ENCODE results near the gene CEP104. TPM values are rescaled to one million over a fixed set of nuclear protein-coding genes. Genes with fewer than 3 reads are reported as not detected.
A peak's percentile ranks its signal among the peaks of the same experiment; 100 is the strongest.

Gene CEP104
- total RNA-seq: 10 to 100 TPM; 26.4 to 49.4 (median 42.0) TPM
- 1 to 10 TPM; 4.5 to 8.4 (median 5.3) TPM for polyA plus RNA-seq
- long read RNA-seq, donor 1, full-length matches to known transcripts: 2 of 2 reads
- long read RNA-seq, donor 1, partial matches to known transcripts: 0 of 2 reads
- long read RNA-seq, donor 1, other reads (novel, unspliced or antisense): 0 of 2 reads
- long read RNA-seq, donor 2: 0 reads

GRCh38 chr1:3856923-3857790 lies at the start of gene CEP104, which contains the start of gene DFFB:
TSS of gene CEP104 (minus strand) at chr1:3857211. CDS start at chr1:3852407, 4,804 bp downstream.
TSS of gene DFFB (plus strand) at chr1:3857476. CDS start at chr1:3857604, 128 bp downstream.
- peak; percentile 89 to 95 (median 93) for TF ChIP-seq POLR2AphosphoS5 (IDR thresholded peaks at IDR 0.05)
- TF ChIP-seq POLR2A (IDR thresholded peaks at IDR 0.05): peak in 1 of 3 donors; percentile 20
- peak in 10 of 11 experiments; percentile 18 to 76 (median 61) for TF ChIP-seq CTCF (IDR thresholded peaks at IDR 0.05 in 8 of 11, conservative IDR thresholded peaks at IDR 0.05 in 3 of 11)
- peak within 1 kb of the TSS; percentile 68 to 98 (median 86) for H3K4me3 ChIP-seq
- H3K36me3 ChIP-seq: peaks cover 0 to 12% (median 3%) of the 10 kb centered on the region in 6 donors
- WGBS, 5 donors: 0 to 1% (median 0%) methylated on average over 15 to 73 of the region's 73 CpGs
- H3K27me3 ChIP-seq (replicated peaks in 1 of 7): no peaks in the 10 kb centered on the region
- H3K9me3 ChIP-seq: no peaks in the 10 kb centered on the region
- H3K4me1 ChIP-seq: peaks cover 12 to 35% (median 30%) of the 10 kb centered on the region in 6 donors
- intact Hi-C loops (cut with DNase I; ENCODE audit: low total_unique reads): no loop called here
- H3K27ac ChIP-seq: peak within 1 kb of the TSS; percentile 74 to 92 (median 86)
- DNase-seq: peak; percentile 98

GRCh38 chr1:3906672-3907020 lies 49.6 kb upstream of the CEP104 start:
- Histone ChIP-seq H3K36me3 (no peaks in the 10 kb centered on the region), H3K4me3 (no peak overlapping the region), H3K4me1 (peaks cover 0 to 75% (median 25%) of the 10 kb centered on the region in 6 donors), H3K27me3 (replicated peaks in 1 of 7) (peaks cover 0 to 18% (median 4%) of the 10 kb centered on the region in 7 donors), H3K27ac (no peak overlapping the region), H3K9me3 (no peaks in the 10 kb centered on the region)
- TF ChIP-seq POLR2AphosphoS5 (IDR thresholded peaks at IDR 0.05) (no peak), POLR2A (IDR thresholded peaks at IDR 0.05) (no peak), CTCF (IDR thresholded peaks at IDR 0.05 in 8 of 11, conservative IDR thresholded peaks at IDR 0.05 in 3 of 11) (no peak)
- intact Hi-C loops (cut with DNase I; ENCODE audit: low total_unique reads): no loop called here
- DNase-seq: peak; percentile 66
- WGBS, 5 donors: 84 to 97% (median 87%) methylated on average over 10 to 11 of the region's 11 CpGs

GRCh38 chr1:3905953-3906671 lies 49.1 kb upstream of the CEP104 start:
- WGBS, 5 donors: 79 to 89% (median 84%) methylated on average over 15 to 18 of the region's 18 CpGs
- peak; percentile 70 for DNase-seq

GRCh38 chr1:3905266-3905952 lies 48.4 kb upstream of the CEP104 start:
- intact Hi-C loops (cut with DNase I; ENCODE audit: low total_unique reads): no loop called here
- Histone ChIP-seq H3K27ac (no peak overlapping the region), H3K4me3 (no peak overlapping the region), H3K36me3 (no peaks in the 10 kb centered on the region), H3K4me1 (peaks cover 4 to 69% (median 21%) of the 10 kb centered on the region in 6 donors), H3K9me3 (no peaks in the 10 kb centered on the region), H3K27me3 (replicated peaks in 1 of 7) (peaks cover 0 to 5% (median 0%) of the 10 kb centered on the region in 7 donors)
- TF ChIP-seq POLR2A (IDR thresholded peaks at IDR 0.05): no peak
- no peak for TF ChIP-seq CTCF (IDR thresholded peaks at IDR 0.05 in 8 of 11, conservative IDR thresholded peaks at IDR 0.05 in 3 of 11)
- no peak for TF ChIP-seq POLR2AphosphoS5 (IDR thresholded peaks at IDR 0.05)
- DNase-seq: peak; percentile 75
- 78 to 91% (median 85%) methylated on average over 19 of the region's 19 CpGs for WGBS, 5 donors

More at GRCh38 chr1:3905953-3906671, 49.1 kb upstream of the CEP104 start:
- Histone ChIP-seq H3K4me1 (peaks cover 4 to 76% (median 28%) of the 10 kb centered on the region in 6 donors), H3K9me3 (no peaks in the 10 kb centered on the region), H3K27ac (no peak overlapping the region), H3K4me3 (no peak overlapping the region), H3K36me3 (no peaks in the 10 kb centered on the region), H3K27me3 (replicated peaks in 1 of 7) (peaks cover 0 to 12% (median 3%) of the 10 kb centered on the region in 7 donors)
- intact Hi-C loops (cut with DNase I; ENCODE audit: low total_unique reads): no loop called here
- TF ChIP-seq POLR2AphosphoS5 (IDR thresholded peaks at IDR 0.05): no peak
- no peak for TF ChIP-seq POLR2A (IDR thresholded peaks at IDR 0.05)

Data from spleen (tissue), 13 donors.